Globus pallidus (tissue), 1 donor: ENCODE results near the gene CHD6.

Experiments used
- DNase-seq: peaks from one replicate; pipeline ENCODE4 v3.0.0-alpha.2; 2015; ENCODE audit warnings: low spot score

Gene CHD6

DNA sequence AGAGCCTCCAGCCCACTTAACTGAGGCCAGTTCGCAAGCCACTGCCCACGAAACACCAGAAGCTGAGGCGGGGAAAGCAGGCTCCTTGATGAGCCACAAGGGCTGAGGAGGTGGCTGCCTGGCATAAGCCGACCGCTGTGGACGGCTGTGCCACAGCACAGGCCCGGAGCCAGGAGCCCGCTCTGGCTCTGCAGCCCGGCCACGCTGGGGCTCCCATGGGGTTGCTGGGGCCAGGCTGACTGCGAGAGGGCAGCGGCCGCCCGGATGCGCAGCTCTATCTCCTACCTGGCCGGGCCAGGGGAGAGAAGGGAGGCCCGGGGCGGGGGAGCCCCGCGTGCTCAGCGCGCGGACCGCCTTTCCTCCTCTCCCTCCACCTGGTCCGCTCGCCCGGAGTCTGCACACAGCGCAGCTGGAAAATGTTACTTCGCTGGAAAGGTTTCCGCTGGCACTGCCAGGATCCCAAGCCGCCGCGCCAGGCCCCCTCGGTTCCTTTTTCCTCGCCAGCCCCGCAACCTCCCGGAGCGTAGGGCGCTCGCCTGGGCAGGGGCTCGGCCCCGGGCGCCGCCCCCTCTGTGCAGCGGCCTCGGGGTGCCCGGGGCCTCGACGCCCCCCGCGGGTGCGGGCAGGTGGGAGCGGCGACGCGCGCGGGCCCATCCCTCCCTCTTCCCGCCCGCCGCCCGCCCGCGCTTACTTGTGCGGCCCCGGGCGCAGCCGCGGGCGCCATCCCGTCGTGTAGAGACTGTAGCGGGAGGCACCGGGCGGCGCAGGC, 252.2 kb downstream of the CHD6 start:
- DNase-seq = no peak

DNA sequence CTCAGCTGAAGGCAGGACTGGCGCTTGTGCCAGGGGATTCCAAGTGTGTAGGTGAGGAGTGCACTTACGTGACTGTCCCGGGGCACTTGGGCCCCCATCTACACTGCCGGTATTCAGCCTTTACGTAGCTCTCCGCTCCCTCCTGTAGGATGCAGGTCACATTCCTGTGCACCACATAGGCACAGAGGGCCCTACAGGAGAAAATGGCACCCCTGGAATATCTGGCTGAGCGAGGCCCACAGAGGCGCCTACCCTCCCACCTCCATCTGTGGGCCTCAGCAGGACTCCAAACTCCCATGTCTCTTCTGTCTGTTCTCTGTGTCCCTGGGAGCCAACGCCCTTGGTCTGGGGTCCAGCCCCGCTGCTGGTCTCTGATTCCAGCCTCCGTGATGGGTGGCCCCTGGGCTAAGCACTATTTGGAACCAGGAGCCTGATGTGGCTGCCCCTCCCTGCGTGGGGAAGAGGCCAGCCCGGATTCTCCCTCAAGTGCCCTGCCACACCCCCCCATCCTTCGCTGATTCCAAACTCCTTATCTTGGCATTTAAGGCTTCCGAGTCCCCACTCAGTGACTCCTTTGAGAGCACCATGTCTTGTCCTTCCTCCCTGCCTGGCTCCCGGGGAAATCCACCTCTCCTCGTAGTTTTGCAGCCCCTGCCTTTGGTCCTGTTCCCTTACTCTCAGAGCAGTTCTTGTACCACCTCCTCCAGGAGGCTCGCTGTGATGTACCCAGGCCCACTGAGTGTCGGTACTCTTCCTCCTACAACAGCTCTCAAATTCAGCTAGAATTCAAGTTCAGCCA, 253.0 kb downstream of the CHD6 start:
- no peak for DNase-seq

- DNase-seq = no peak
These were observed 253.8 kb downstream of the CHD6 start for GRCh38 chr20:41364236-41364855.

- DNase-seq = no peak
These were observed 254.6 kb downstream of the CHD6 start for GRCh38 chr20:41363601-41364000.

GRCh38 chr20:41362748-41363140, 255.4 kb downstream of the CHD6 start:
- no peak for DNase-seq

DNA sequence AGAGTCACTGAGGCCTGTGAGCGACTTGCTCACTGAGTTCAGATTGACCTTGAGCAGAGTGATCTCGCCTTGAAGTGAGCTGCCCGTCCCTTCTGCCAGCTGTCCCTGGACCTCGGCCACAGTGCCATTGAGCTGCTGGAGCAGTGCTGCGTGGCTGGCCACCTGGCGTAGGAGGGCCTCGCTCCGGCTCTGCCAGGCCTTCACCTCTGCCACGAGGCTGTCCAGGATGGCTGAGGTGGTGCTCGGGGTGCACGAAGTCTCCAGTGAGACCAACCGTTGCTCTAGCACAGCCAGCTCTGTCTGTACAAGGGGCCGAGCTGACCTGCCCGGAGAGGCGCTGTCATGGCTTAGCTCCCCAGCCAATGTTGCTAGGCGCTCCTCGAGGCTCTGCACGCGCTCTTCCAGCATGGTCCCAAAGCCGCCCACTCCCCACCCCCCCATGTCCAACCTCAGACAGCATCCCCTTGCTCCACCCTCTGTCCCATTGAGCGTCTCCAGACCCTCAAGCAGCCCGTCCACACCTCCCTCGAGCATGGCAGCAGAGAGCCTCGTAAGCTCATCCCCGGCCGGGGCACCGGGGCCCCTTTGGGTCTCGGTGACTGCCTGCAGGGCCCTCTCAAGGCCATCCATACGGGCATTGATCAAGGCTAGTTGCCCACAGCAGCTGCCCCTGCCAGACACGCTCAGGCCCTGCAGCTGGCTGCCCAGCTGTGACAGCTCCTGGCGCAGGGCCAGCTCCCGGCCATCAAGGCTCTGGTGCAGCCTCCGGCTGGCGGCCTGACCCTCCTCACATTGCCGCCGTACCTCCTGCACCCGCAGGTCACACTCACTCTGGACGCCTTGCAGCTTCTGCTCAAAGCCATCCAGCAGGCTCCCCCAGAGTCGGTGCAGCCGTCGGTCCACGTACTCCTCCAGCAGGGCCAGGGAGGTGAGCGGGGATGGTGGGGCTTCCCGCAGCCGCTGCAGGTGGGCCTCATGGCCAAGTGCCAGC, 256.1 kb downstream of the CHD6 start:
- peak; percentile 10 for DNase-seq

DNA sequence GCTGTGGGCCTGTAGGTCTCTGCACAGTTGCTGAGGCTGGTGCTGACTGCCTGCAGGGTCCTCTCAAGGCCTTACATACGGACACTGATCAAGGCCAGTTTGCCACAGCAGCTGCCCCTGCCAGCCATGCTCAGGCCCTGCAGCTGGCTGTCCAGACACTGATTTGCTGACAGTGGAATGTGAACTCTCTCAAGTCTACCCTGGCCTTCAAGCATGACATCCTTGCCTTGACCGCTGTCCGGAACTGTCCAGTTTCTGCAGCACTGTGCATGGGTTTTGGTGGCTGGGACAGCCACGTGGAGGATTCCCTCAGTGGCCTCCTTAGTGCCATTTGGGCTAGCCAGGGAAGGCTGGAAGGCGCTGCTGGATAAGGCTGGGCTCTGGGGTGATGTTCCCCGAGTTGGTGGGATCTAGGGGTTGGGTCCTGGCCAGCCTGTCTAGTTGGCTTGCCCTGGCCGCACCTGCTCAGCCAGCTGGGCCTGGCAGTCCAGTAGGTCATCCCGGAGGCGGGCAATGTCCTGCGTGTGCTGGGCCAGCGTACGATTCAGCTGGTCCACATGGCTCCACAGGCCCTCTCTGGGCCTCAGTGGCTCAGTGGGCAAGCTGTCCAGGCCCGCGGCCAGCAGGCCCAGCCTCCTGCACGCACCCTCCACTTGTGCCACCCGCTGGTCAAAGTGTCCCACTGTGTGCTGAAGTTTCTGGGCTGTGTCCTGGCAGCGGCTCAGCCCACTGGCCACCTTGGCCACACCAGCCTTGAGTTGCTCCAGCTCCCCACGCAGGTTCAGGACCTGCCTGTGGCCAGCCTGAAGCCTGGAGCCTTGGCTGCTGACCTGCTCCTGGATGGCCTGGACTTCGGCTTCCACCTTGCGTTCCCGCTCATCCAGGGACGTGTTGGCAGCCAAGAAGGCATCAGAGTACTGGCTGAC, 257.1 kb downstream of the CHD6 start:
- no peak for DNase-seq

DNA sequence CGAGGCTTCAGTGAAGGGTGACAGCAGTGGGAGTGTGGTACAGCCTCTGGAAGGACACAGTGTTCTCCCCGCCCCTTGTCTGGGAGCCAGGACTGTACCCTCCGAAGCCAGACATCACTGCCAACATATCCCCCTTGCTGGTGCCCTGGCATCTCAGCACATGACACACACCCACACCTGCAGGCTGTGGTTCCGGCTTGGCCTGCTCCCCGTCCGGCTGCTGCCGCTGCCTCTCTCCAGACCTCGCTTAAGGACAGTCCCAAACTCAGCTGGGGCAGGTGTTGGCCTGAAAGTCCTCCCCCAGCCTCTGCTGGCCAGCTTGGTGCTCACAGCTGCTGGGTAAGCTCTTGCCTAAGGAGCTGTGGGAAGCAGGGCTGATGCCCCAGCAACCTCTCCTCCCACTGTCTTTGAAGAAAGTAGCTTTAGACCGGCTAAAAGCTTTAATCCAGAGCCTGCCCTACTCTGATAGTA, 258.6 kb downstream of the CHD6 start:
- no peak for DNase-seq

DNA sequence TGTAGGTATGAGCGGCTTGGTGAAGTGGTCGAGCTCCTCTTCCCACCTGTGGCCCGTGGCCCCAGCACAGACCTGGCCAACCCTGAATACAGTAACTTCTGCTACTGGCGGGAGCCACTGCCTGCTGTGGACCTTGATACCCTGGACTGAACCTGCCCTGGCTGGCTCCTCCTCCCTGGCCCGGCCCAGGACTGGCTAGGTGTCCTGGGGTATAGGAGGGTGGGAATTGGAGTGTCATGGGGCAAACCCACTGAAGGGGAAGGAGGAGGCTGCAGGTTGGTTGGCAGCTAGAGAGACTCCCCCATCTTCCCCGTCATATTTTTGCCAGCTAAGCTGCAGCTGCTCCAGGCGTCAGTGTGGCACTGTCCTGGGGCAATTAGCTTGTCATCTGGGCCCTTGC, 259.5 kb downstream of the CHD6 start:
- no peak for DNase-seq

DNA sequence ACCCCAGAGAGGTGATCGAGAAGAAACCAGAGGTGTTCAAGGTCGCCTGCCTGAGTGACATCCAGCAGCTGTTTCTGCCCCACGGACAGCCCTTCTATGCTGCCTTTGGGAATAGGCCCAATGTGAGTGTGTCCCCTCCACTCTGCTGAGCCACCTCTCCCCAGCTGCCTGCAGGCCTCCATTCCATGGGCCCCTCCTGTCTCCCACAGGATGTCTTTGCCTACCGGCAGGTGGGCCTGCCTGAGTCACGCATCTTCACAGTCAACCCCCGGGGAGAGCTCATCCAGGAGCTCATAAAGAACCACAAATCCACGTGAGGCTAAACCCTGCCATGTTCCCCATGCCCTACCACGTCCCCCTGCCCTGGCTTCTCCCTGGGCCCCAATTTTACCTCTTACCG, 259.9 kb downstream of the CHD6 start:
- DNase-seq = no peak

- DNase-seq = no peak
These were observed 260.6 kb downstream of the CHD6 start for GRCh38 chr20:41357424-41358163.

GRCh38 chr20:41356951-41357350, 261.2 kb downstream of the CHD6 start:
- DNase-seq = no peak

DNA sequence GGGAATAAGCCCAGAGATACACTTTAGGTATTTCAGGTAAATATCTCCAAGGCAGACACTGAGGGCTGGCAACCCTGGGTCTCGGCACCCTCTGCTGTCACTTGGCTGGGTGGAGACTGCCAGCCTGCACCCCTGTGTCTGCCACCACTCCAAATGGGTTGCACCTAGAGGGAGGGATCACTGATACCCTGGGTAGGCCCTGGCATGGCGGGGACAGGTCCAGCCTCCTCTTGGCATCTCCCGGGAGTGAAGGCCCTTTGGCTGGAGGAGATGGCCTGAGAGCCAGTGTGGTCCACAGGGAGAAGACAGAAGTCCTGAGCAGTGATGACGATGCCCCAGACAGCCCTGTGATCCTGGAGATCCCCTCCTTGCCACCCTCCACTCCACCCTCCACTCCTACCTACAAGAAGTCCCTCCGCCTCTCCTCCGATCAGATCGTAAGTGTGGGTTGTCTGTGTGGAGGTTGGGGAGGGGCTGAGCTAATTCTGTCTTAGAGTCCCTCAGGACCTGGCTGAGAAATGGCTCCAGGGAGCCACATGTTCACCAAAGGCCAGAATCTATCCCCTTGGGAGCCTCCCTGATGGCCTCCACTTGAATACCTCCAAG, 262.5 kb downstream of the CHD6 start:
- DNase-seq = no peak

- DNase-seq = no peak
These were observed 263.0 kb downstream of the CHD6 start for GRCh38 chr20:41355192-41355591.

DNA sequence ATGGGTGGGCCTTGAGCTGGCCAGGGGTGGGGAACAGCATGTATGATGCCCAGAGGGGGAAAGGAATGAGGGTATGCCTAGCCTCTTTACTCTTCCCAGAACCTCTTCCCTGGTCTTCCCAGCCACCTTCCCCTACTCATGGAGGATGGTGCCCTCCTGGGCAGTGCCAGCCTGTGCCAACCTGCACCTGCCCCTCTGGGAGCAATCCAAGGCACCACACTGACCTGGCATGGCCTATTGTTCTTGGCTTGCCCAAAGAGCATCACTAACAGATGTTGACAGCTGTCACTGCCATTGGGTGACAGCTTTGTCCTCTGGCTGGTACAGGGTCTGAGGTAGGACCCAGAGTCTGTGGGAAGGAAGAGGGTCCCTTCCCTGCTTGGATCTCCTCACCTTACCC, 264.6 kb downstream of the CHD6 start:
- DNase-seq = no peak

- DNase-seq = no peak
These were observed 265.5 kb downstream of the CHD6 start for GRCh38 chr20:41352666-41353065.

GRCh38 chr20:41352106-41352505, 266.1 kb downstream of the CHD6 start:
- no peak for DNase-seq
